Progenitor cell of endocrine pancreas (in vitro differentiated cells): ENCODE data around the gene AJM1. TPM values are rescaled to one million over a fixed set of nuclear protein-coding genes. Genes with fewer than 3 reads are reported as not detected.

ENCODE experiments used
- DNase-seq: peaks from one replicate; pipeline ENCODE4 v3.0.0; 2021; ENCODE audit warnings: low spot score; ENCODE audit not compliant: unreplicated experiment
- H3K27ac Mint-ChIP-seq: 2 replicates; pipeline ENCODE4 v1.8.0; 2021; ENCODE audit warnings: mild to moderate bottlenecking, moderate library complexity, mixed read lengths
- H3K27me3 Mint-ChIP-seq: 2 replicates; pipeline ENCODE4 v1.8.0; 2021; ENCODE audit warnings: mixed read lengths
- H3K36me3 Mint-ChIP-seq: 2 replicates; pipeline ENCODE4 v1.8.0; 2022; ENCODE audit warnings: mixed read lengths; ENCODE audit not compliant: insufficient read depth
- H3K4me1 Mint-ChIP-seq: 2 replicates; pipeline ENCODE4 v1.8.0; 2021; ENCODE audit warnings: low read depth, mixed read lengths
- H3K4me3 Mint-ChIP-seq: 2 replicates; pipeline ENCODE4 v1.8.0; 2021; ENCODE audit warnings: low read depth, mild to moderate bottlenecking, moderate library complexity, mixed read lengths
- H3K9me3 Mint-ChIP-seq: 2 replicates; pipeline ENCODE4 v1.8.0; 2021; ENCODE audit warnings: low read depth, mixed read lengths
- total RNA-seq: library from RNA; stranded (reverse); gene quantifications from 2 replicates; pipeline ENCODE4 v1.2.1, GENCODE V29; 2021
- TF ChIP-seq, protein P1 (sequence below): fragments of 200-600 bp; sonication (generic); IDR thresholded peaks from one replicate; pipeline ENCODE4 v1.5.0; 2021; ENCODE audit warnings: antibody characterized with exemption, mild to moderate bottlenecking; ENCODE audit not compliant: unreplicated experiment

The AJM1 gene
- total RNA-seq, 1 donor from 2014 or later = 5.8 TPM

GRCh38 chr9:136860529-136860928 is 18.3 kb downstream of the AJM1 start:
- H3K36me3 Mint-ChIP-seq = peaks cover 5% of the 10 kb centered on the region
- TF ChIP-seq, protein P1, sequence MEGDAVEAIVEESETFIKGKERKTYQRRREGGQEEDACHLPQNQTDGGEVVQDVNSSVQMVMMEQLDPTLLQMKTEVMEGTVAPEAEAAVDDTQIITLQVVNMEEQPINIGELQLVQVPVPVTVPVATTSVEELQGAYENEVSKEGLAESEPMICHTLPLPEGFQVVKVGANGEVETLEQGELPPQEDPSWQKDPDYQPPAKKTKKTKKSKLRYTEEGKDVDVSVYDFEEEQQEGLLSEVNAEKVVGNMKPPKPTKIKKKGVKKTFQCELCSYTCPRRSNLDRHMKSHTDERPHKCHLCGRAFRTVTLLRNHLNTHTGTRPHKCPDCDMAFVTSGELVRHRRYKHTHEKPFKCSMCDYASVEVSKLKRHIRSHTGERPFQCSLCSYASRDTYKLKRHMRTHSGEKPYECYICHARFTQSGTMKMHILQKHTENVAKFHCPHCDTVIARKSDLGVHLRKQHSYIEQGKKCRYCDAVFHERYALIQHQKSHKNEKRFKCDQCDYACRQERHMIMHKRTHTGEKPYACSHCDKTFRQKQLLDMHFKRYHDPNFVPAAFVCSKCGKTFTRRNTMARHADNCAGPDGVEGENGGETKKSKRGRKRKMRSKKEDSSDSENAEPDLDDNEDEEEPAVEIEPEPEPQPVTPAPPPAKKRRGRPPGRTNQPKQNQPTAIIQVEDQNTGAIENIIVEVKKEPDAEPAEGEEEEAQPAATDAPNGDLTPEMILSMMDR = no peak
- H3K4me1 Mint-ChIP-seq = peaks cover 3% of the 10 kb centered on the region
- no peaks in the 10 kb centered on the region for H3K9me3 Mint-ChIP-seq
- H3K4me3 Mint-ChIP-seq = no peak overlapping the region
- no peak overlapping the region for H3K27ac Mint-ChIP-seq
- no peak for DNase-seq
- H3K27me3 Mint-ChIP-seq = no peaks in the 10 kb centered on the region

GRCh38 chr9:136860933-136861873 is 18.9 kb downstream of the AJM1 start:
- no peak for DNase-seq

GRCh38 chr9:136861874-136862457 is 19.7 kb downstream of the AJM1 start:
- no peak overlapping the region for H3K4me3 Mint-ChIP-seq
- H3K27me3 Mint-ChIP-seq = no peaks in the 10 kb centered on the region
- no peaks in the 10 kb centered on the region for H3K9me3 Mint-ChIP-seq
- H3K4me1 Mint-ChIP-seq = peaks cover 3% of the 10 kb centered on the region
- TF ChIP-seq, protein P1 = no peak
- H3K27ac Mint-ChIP-seq = no peak overlapping the region
- DNase-seq = no peak
- peaks cover 5% of the 10 kb centered on the region for H3K36me3 Mint-ChIP-seq

More at GRCh38 chr9:136860933-136861873, 18.9 kb downstream of the AJM1 start:
- TF ChIP-seq, protein P1 = no peak
- Mint-ChIP-seq H3K27ac (no peak overlapping the region), H3K4me3 (no peak overlapping the region), H3K9me3 (no peaks in the 10 kb centered on the region), H3K27me3 (no peaks in the 10 kb centered on the region), H3K36me3 (peaks cover 5% of the 10 kb centered on the region), H3K4me1 (peaks cover 3% of the 10 kb centered on the region)

- Mint-ChIP-seq H3K4me3 (no peak overlapping the region), H3K27ac (no peak overlapping the region), H3K9me3 (peaks cover 4% of the 10 kb centered on the region)
Measured at GRCh38 chr9:136862849-136863622, 20.8 kb downstream of the AJM1 start.

More at GRCh38 chr9:136862849-136863622, 20.8 kb downstream of the AJM1 start:
- Mint-ChIP-seq H3K27me3 (no peaks in the 10 kb centered on the region), H3K36me3 (peaks cover 7% of the 10 kb centered on the region), H3K4me1 (peaks cover 3% of the 10 kb centered on the region)
- no peak for DNase-seq
- TF ChIP-seq, protein P1 = no peak
